Keratinocyte (primary cell): ENCODE results near the gene WFDC5. TPM values are rescaled to one million over a fixed set of nuclear protein-coding genes. Genes with fewer than 3 reads are reported as not detected.

Experiments used
- DNase-seq: peaks from one replicate; pipeline ENCODE4 v3.0.0-alpha.2; 2011; ENCODE audit warnings: low read depth, missing footprints, low spot score
- FAIRE-seq: peaks from 2 replicates; lab custom pipeline; 2011; peaks lifted over from hg19 to GRCh38; lab: Jason Lieb, UNC
- H2AFZ ChIP-seq: 2 replicates; pipeline ENCODE4 v1.6.0; 2012; ENCODE audit warnings: low read length, control low read depth, inconsistent platforms; ENCODE audit not compliant: control insufficient read depth
- H3K27ac ChIP-seq: 2 replicates; pipeline ENCODE4 v1.5.1; 2011; ENCODE audit warnings: low read length; ENCODE audit not compliant: control insufficient read depth, insufficient read depth
- H3K27me3 ChIP-seq: 3 replicates; pipeline ENCODE4 v1.6.0; 2011; ENCODE audit warnings: low read length; ENCODE audit not compliant: control insufficient read depth, insufficient read depth; ENCODE audit errors: extremely low read depth
- H3K36me3 ChIP-seq, 2 experiments: 2 replicates in 1 of 2; 3 replicates in 1 of 2; pipeline ENCODE4 v1.5.1; 2011; ENCODE audit warnings: low read length in 2 of 2, mild to moderate bottlenecking in 1 of 2; ENCODE audit not compliant: control insufficient read depth in 2 of 2, insufficient read depth in 2 of 2; ENCODE audit errors: extremely low read depth in 1 of 2
- H3K4me1 ChIP-seq: 3 replicates; pipeline ENCODE4 v1.5.1; 2011; ENCODE audit warnings: low read length; ENCODE audit not compliant: control insufficient read depth, insufficient read depth; ENCODE audit errors: extremely low read depth
- H3K4me2 ChIP-seq: 3 replicates; pipeline ENCODE4 v1.6.0; 2011; ENCODE audit warnings: low read depth, low read length; ENCODE audit not compliant: control insufficient read depth, insufficient read depth; ENCODE audit errors: extremely low read depth
- H3K4me3 ChIP-seq, 3 experiments: fragments of 200-600 bp in 1 of 3; sonication (generic) in 1 of 3; 2 replicates in 2 of 3; 3 replicates in 1 of 3; pipeline ENCODE4 v1.5.1; 2011 to 2016; ENCODE audit warnings: low read length in 3 of 3, mild to moderate bottlenecking in 3 of 3, control low read depth in 2 of 3, inconsistent platforms in 1 of 3, low read depth in 1 of 3, mixed read lengths in 1 of 3, mixed run types in 1 of 3, moderate library complexity in 1 of 3; ENCODE audit not compliant: control insufficient read depth in 2 of 3, insufficient read depth in 2 of 3; ENCODE audit errors: extremely low read depth in 1 of 3
- H3K79me2 ChIP-seq: 2 replicates; pipeline ENCODE4 v1.6.0; 2012; ENCODE audit warnings: low read length; ENCODE audit not compliant: control insufficient read depth, insufficient read depth
- H3K9ac ChIP-seq: 3 replicates; pipeline ENCODE4 v1.6.0; 2011; ENCODE audit warnings: low read length; ENCODE audit not compliant: control insufficient read depth, insufficient read depth; ENCODE audit errors: extremely low read depth
- H3K9me1 ChIP-seq: 3 replicates; pipeline ENCODE4 v1.6.0; 2011; ENCODE audit warnings: low read length; ENCODE audit not compliant: control insufficient read depth, insufficient read depth; ENCODE audit errors: extremely low read depth
- H3K9me3 ChIP-seq: 2 replicates; pipeline ENCODE4 v1.5.1; 2012; ENCODE audit warnings: low read depth, low read length; ENCODE audit not compliant: control insufficient read depth
- H4K20me1 ChIP-seq: 3 replicates; pipeline ENCODE4 v1.6.0; 2011; ENCODE audit warnings: low read length; ENCODE audit not compliant: control insufficient read depth, insufficient read depth; ENCODE audit errors: extremely low read depth
- EZH2 ChIP-seq: IDR thresholded peaks from one replicate; pipeline ENCODE4 v1.6.1; 2012; ENCODE audit warnings: inconsistent platforms, mild to moderate bottlenecking, low read length, moderate library complexity
- dilution Hi-C: fragments of 300-500 bp; cut with MboI; formaldehyde crosslinking; loops from one replicate; pipeline ENCODE4 v1.7.0; 2020; ENCODE audit warnings: low sequenced_read_pairs; ENCODE audit not compliant: extremely low pct_ligation_motif_present
- polyA plus RNA-seq, 5 experiments: library from polyadenylated mRNA; depleted of rRNA in 3 of 5; stranded (reverse) in 3 of 5; stranded (forward) in 1 of 5; unstranded in 1 of 5; fragments of >200 nt; gene quantifications; 1 replicate in 1 of 5; 2 replicates in 3 of 5; 3 replicates in 1 of 5; pipeline versions ENCODE4 v1.2.1 to v1.2.3, GENCODE V29; 2011 to 2012; ENCODE audit warnings: missing spikeins in 2 of 5, low read depth in 1 of 5, low replicate concordance in 1 of 5
- TF ChIP-seq, protein P1 (sequence below), 3 experiments: IDR thresholded peaks in 1 of 3; conservative IDR thresholded peaks in 1 of 3; optimal IDR thresholded peaks in 1 of 3; 2 replicates in 2 of 3; 3 replicates in 1 of 3; pipeline versions ENCODE3 to v1.5.1; 2011; ENCODE audit warnings: low read length in 3 of 3, mild to moderate bottlenecking in 3 of 3, moderate library complexity in 2 of 3, control low read depth in 1 of 3, inconsistent platforms in 1 of 3; ENCODE audit not compliant: insufficient read depth in 2 of 3; ENCODE audit errors: extremely low read depth in 1 of 3

The WFDC5 gene
- polyA plus RNA-seq, 1 donor (not counting 4 experiments of a cell fraction or from before 2014, with no cell fraction given): 5.1 TPM

- peaks cover 3% of the 10 kb centered on the region for H3K4me1 ChIP-seq
- H4K20me1 ChIP-seq: no peaks in the 10 kb centered on the region
- H2AFZ ChIP-seq: no peak overlapping the region
- no peak overlapping the region for H3K4me3 ChIP-seq
- no peaks in the 10 kb centered on the region for H3K79me2 ChIP-seq
- no peak overlapping the region for H3K4me2 ChIP-seq
- no peak for TF ChIP-seq EZH2
- TF ChIP-seq, protein P1, sequence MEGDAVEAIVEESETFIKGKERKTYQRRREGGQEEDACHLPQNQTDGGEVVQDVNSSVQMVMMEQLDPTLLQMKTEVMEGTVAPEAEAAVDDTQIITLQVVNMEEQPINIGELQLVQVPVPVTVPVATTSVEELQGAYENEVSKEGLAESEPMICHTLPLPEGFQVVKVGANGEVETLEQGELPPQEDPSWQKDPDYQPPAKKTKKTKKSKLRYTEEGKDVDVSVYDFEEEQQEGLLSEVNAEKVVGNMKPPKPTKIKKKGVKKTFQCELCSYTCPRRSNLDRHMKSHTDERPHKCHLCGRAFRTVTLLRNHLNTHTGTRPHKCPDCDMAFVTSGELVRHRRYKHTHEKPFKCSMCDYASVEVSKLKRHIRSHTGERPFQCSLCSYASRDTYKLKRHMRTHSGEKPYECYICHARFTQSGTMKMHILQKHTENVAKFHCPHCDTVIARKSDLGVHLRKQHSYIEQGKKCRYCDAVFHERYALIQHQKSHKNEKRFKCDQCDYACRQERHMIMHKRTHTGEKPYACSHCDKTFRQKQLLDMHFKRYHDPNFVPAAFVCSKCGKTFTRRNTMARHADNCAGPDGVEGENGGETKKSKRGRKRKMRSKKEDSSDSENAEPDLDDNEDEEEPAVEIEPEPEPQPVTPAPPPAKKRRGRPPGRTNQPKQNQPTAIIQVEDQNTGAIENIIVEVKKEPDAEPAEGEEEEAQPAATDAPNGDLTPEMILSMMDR (optimal IDR thresholded peaks at IDR 0.05 in 1 of 3, IDR thresholded peaks at IDR 0.05 in 1 of 3, conservative IDR thresholded peaks at IDR 0.05 in 1 of 3; ENCODE audit: extremely low read depth in 1 of 3, insufficient read depth in 2 of 3, low read length in 3 of 3): peak; percentile 65 to 87 (median 81)
- no peak overlapping the region for H3K9ac ChIP-seq
- H3K27ac ChIP-seq: no peak overlapping the region
- dilution Hi-C loops: no loop called here
- DNase-seq: no peak
- FAIRE-seq: peak; percentile 79
- no peaks in the 10 kb centered on the region for H3K9me1 ChIP-seq
- H3K9me3 ChIP-seq: no peaks in the 10 kb centered on the region
- no peaks in the 10 kb centered on the region for H3K36me3 ChIP-seq
- no peaks in the 10 kb centered on the region for H3K27me3 ChIP-seq
Measured at GRCh38 chr20:45095805-45096238, 19.2 kb downstream of the WFDC5 start.

- H3K4me1 ChIP-seq: no peaks in the 10 kb centered on the region
- no peaks in the 10 kb centered on the region for H3K27me3 ChIP-seq
- no peak for DNase-seq
- H3K36me3 ChIP-seq: no peaks in the 10 kb centered on the region
- no peak overlapping the region for H2AFZ ChIP-seq
- H3K9ac ChIP-seq: no peak overlapping the region
- no peak for TF ChIP-seq EZH2
- TF ChIP-seq, protein P1 (optimal IDR thresholded peaks at IDR 0.05 in 1 of 3, IDR thresholded peaks at IDR 0.05 in 1 of 3, conservative IDR thresholded peaks at IDR 0.05 in 1 of 3; ENCODE audit: extremely low read depth in 1 of 3, insufficient read depth in 2 of 3, low read length in 3 of 3): no peak
- dilution Hi-C loops: no loop called here
- H3K9me1 ChIP-seq: no peaks in the 10 kb centered on the region
- H4K20me1 ChIP-seq: no peaks in the 10 kb centered on the region
- H3K27ac ChIP-seq: no peak overlapping the region
- no peak overlapping the region for H3K4me3 ChIP-seq
- H3K79me2 ChIP-seq: no peaks in the 10 kb centered on the region
- H3K9me3 ChIP-seq: no peaks in the 10 kb centered on the region
- no peak for FAIRE-seq
- H3K4me2 ChIP-seq: no peak overlapping the region
Measured at GRCh38 chr20:45094864-45095574, 20.0 kb downstream of the WFDC5 start.
